Hematopoietic multipotent progenitor cell (in vitro differentiated cells): ENCODE measurements around the gene OBP2B. TPM values are rescaled to one million over a fixed set of nuclear protein-coding genes. Genes with fewer than 3 reads are reported as not detected.
"Not testable (repeated sequence)": the region's sequence is repeated elsewhere in the genome, so short reads cannot be mapped to it uniquely, and the experiment has no call there.

Experiments used
- DNase-seq, 3 donors: peaks; one replicate each; pipeline ENCODE4 v3.0.0-alpha.2; 2011 to 2015; ENCODE audit warnings: low read depth in 2 of 3, low spot score in 2 of 3
- total RNA-seq: library from RNA; depleted of rRNA; stranded (reverse); fragments of >200 nt; gene quantifications from one replicate; pipeline ENCODE4 v1.2.3, GENCODE V29; 2012

The OBP2B gene
- total RNA-seq, 1 donor, result not detected

DNA sequence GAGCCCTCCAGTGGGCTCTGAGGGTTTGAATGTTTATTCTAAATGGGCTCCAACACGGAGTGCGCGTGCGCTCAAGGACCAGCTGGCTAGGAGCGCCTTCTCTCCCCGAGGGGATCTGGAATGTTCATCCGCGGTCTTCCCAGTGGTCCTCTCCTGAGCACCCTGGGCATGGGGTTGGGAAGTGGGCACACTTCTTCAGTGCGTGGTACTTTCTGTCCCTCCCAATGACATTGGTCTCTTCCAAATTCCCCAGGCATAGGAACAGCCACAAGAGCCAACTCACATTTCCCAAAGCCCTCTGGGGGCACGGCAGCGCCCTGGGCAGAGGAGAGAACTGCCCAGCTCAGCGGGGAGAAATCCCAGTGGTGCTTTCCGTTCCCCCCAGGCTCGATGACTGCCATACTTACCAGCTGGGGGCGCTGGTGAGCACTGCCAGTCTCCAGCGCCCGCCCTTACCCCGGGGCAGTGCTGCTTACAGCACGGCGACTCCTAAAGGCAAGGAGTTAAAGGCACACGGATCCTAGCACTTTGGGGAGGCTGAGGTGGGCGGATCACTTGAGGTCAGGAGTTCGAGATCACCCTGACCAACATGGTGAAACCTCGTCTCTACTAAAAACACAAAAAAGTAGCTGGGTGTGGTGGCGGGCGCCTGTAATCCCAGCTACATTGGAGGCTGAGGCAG, 29.9 kb upstream of the OBP2B start:
- peak; percentile 42 to 90 (median 89) for DNase-seq

DNA sequence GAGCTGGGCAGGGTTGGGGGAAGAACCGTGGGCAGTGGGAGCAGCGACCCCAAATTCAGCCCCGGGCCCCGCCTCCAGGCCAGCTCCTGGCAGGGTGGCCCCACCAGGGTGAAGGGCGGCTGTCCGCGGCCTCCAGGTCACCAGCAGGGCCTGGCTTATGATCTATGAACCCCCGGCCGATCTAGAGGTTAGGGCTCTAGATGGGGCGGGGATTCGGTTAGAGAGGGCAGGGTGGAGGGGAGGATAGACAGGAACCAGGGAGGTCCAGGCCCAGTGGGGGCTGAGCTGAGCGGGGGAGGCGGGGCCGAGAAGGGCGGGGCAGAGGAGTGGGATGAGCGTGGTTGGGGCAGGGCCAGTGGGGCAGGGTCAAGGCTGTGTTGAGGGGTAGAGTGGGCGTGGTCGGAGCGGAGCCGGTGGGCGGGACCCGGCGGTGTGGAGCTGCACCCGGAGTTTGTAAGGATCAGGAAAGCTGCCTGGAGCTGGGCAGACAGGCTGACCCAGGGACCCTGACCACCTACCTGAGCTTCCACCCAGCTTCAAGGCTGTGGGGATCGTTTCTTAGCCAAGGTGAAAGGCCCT, 29.3 kb upstream of the OBP2B start:
- DNase-seq, result peak in 2 of 3 donors; percentile 91 to 92

DNA sequence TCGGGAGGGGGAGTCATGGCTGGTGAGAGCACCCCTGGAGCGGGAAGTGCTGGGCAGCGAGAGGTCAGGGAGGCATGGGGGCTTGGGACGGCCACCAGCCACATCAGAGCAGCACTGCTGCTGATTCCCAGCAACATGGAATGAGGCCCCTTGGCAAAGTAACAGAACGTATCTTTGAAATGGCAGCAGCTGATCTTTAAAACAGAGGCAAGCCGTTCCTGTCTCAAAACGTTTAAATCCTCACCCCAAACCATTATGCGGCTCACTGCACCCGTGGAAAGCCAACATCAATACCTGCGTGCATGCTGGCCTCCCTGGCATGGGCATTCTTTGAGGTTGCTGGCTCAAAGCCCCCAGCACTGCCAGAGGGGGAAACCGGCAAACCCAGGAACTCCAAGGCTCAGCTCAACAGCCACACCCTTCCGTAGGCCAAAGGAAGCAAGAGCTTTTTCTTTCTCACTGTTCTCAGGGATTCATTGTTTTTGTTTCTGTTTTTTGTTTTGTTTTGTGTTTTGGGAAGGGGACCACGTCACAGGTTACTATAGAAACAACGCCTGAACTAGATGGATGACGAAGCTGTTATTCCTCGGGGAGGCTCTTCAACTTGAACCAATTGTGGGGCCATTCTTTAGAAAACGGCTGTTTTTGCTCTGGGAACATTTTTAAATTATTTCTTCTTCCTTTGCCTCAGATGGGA, 28.1 kb upstream of the OBP2B start:
- DNase-seq, result no peak

DNA sequence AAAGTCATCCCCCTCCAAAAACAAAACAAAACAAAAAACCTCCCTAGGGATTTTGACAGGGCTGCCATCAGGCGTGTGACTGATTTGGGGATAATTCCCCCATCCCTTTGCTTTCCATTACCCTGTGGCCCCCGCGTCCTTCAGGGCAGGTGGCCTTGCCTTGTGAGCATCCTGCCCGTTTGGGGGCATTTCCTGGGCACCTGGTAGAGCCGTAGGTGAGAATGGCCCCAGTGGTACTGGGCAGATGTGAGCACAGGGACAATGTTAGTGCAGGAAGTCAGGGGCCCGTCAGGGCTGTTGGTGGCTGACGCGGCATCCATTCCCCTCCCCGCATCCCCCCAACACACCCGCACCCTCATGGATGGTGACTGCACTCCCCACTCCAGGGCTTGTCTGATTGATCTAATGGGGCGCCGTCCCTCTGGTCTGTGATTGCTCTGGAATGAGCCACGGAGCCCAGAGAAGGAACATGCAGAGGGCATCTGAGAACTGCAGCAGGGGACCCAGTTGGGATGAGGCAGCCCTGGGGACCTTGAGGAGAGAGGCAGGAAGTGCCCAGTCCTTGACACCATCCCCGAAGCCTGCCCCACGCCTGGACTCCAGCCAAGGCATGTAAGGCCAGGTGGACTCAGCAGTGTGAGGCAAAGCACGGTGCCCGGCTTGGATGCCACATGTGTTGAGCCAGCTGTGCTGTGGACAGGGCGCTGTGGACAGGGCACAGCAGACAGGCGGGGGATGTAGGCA, 27.4 kb upstream of the OBP2B start:
- not testable (repeated sequence) for DNase-seq

DNA sequence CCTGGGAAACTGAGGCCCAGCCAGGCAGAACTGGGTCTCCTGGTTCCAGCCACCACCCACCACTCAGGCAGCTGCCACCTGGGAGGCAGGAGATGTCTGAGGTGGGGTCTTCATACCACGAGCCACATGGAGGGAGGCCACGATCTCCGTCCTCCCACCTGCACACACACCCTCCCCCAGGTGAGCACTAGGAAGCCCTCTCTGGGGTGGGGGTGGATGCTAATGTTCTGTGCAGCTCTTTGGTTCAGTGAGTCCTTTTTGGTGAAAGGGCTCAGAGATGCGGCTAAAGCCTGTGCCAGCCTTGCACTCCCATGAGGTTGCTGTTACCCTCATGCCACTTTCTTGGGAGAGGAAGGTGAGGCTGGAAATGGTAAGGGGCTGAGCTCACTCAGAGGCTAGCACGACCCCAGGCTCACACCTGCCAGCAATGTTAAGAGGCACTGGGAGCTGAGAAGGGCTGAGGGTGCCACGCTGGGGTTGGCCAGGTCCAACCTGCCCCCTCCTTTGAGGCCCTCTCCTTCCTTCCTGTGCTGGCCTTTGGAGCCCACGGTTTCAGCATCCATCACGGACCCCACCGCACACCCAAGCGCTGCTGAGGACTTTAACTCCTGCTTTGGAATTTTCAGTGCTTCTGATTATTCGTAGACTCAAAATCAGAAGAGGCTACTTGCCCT, 26.6 kb upstream of the OBP2B start:
- DNase-seq, result no peak

DNA sequence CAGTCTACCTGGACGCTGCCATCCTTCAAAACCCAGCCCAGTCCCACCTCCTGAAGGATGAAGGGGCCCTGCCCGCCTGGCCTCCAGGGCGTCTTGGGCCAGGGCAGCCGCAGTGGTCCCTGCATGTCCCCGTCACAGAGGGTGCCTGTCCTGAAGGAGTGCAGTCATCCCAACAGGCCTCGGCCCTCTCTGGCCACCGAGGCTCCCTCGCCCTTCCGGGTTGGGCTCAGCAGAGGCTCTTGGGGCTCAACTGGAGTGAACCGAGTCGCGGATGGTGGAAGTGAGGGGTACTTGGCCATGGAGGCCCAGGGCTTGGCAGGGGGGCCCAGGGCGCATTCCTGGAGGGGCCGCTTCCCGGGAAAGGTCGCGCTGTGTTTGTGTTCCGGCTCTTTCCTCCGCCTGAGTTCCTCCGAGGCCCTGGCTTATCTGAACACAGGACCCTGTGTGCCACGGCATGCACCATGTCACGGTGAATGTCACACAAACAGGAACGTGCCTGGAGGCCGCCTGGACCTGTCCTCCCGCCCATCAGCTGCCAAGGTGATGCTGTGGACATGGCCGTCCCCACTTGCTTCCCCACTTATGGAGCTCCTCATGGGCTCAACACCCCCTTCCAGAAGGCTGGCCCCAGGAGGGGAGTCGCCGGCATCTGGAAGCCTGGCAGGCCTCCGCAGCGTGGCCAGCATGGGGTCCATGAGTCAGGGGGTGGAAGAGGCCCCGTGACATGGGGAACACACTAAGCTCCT, 25.7 kb upstream of the OBP2B start:
- no peak for DNase-seq

DNA sequence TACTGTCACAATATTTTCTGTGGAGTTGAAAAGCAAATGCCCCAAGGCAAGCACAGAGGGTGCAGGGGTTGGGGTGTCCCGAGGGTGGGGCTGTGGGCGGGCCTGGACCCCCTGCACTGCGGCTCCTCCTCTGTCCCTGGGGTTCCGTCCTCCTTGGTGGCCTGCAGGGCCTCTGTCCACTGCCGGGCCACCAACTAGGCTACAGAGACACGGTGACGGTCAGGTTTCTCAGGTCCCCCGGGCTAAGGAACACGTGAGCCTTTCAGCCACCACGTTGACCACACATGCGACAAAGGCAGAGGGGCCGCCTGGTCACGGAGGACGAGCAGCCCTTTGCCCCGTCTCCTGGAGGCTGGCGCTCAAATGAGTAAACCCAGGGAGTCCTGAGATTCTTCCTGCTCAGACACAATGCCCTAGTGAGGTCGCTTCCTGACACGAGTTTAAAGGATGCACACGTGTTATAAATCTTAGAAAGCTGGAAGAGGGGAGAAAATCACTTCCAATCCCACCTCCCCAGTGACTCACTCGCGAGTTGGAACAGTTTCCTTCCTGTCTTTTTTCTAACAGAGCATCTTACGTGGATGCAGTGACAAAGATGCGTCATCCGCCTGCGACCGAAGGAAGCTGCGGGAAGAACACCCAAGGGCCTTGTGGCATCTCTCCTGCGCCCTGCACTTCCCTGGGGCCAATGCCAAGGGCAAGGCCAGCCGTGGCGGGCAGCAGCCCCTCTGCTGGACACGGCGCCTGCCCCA, 24.8 kb upstream of the OBP2B start:
- DNase-seq, result no peak

DNA sequence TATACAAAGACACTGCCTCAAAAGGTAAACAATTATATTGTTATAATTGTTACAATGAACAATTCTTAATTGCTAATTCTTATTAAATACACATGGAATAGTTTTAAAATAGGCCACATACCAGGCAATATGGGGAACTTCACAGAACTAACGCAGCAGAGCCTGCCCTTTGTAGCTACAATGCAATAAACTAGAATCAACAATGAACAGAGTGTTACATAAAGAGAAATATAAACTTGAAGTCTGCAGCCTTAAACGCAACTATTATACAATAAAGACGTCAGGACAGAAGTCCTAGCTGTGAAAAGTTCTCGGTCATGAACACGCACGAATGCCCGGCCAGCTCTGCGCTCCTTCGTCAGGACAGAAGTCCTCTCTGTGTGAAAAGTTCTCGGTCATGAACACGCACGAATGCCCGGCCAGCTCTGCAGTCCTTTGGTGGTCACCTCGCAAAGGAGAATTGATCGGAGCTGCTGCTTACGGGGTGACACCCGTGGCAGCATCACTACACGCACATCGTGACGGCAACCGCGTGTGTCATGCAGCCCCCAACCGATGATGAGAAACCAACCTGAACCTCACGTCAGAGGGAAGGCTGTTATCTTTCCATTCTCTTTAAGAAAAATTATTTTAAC, 23.0 kb upstream of the OBP2B start:
- DNase-seq, result not testable (repeated sequence)

DNA sequence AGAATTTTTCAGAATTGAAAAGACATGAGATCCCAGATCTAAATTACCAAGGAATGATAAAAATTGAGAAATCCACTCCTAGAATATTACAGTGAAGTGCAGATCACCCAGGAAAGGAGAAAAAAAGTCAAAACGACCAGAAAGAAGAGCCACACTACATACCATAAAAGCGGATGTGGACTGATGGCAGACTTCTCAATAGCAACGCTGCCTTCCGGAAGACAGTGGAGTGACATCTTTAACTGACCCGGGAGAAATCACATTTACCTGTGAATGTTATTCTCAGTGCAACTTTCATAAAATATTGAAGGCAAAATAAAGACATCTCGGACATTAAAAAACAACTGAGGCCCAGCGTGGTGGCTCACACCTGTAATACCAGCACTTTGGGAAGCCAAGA, 21.5 kb upstream of the OBP2B start:
- DNase-seq, result not testable (repeated sequence)

DNA sequence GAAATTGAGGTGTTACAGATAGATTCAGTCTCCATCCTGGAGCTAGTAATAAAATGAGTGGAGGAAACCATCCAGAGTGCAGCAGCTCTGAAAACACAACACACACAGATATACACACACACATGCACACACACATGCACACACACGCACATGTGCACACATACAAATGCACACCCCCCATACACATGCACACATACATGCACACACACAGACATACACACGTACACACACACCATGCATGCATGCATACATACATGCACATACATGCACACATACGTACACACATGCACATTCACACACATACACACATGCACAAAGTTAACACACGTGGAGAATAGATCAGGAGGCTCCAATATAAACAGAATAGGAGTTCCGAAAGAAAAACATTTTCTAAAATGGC, 21.0 kb upstream of the OBP2B start:
- no peak for DNase-seq

DNA sequence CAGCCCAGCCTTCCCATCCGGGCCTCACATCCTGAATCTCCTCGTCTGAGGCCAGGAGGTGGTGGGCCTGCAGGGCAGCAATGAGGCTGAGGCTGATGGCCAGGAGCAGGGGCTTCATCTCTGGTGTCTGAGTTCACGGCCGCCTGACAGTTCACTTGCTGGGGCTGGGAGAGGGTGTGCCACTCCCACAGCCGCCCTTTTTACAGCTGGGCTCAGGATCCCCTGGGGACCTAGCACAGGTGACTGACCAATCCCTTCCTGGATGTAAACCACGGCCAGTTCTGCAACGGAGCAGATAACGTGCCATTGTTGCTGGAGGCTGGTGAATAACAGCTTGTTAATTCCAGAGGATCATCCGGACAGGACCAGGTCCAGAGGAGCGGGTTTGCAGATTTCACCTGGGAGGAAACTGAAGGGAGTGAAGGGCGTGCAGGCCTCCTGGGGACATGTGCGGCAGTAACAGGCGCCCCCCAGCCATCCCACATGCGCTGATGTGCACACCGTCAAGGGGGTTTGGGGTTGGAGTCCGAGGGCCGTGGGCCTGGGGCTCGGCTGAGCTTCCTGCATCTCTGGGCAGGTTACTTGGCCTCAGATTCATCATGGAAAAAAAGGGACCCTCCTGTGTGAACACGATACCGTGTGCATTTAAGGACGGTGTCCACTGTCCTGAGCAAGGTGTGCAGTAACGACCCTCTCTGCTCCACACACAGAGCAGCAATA, 19.6 kb upstream of the OBP2B start:
- DNase-seq, result not testable (repeated sequence)

DNA sequence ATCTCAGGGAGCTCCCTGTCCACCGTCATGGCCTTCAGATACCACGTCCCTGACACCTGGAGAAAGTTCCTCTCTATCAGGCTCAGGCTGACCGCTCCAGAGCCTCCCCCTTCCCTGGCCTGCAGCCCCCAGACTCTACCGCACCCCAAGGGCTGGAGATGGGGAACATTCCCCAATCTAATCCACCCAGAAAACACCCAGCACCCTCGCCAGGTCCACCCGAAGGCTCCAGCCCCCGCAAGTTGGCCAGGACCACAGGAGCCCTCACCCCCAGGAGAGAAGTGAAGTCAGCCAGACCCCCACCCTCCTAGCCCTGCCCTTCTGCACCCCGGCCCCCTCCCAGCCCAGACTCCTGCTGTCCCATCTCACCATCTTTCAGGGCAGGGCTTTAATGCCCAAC, 18.9 kb upstream of the OBP2B start:
- not testable (repeated sequence) for DNase-seq

DNA sequence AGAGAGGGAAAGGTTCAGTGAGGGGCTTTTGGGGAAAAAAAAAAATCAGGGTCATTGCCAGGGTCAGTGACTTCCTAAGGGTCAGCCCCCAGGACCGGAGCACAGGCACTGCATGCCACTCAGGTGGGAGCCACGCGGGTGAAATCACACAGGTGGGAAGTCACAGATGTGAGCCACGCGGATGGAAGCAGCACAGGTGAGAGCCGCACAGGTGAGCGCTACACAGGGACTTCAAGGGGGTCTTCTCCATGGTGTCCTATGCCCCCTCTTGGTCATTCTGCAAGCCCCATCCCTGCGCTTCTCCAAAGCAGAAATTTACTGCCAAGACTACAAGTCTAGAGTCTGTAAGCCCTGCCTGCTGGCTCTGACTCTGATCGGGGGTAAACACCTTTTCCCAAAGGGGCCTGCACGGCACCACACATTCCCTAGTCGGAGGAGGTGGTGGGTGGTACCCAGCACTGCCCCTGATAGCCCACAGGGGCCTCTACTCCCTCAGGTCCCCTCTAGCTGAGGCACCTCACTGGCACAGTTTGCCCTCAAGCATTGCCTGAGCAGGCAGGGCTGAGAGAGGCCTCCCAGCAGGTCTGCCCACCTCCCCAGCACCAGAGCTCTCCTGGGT, 18.3 kb upstream of the OBP2B start:
- DNase-seq, result no peak

DNA sequence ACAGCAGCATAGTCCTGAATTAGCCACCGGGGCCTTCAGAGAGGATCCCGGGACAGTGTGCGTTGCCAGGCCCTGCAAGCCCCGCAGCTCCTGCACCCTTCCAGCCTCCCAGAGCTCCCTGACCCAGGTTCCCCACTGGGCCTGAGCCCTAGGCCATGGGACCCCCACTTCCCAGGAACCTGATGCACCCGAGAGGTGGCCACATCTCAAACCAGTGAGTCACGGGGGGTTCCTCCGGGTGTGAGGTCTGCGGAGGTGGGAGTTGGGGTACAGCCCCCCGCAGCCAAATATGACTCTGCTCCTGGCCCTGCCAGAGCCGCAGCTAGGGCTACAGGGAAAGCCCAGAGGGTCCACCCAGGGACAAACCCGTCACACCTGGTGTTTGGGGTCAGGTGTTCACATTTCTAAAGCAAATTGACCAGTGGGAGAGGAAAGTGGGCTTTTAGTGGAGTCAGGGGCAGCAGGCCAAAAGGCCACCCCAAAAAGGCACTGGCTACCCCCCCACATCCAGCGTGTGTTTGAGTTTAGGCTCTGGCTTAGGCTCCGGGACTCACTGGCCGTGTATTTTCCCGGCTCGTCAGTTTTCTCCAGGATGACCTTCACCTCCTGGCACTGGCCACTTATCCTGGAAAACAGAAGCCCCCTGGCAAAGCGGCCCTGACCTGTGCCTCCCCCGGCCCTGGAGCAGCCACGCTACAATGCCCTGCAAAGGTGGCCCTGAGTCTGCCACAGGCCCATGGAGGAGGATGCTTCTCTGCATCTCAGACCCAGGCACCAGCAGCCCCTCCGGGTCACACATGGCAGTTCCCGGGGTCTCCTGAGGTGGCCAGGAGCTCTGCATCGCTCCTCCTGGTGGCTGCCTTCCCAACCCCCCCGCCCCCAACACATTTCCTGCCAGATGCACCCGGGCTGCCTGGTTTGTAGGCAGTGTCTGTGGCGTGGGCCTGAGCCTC, 17.4 kb upstream of the OBP2B start:
- no peak for DNase-seq

DNA sequence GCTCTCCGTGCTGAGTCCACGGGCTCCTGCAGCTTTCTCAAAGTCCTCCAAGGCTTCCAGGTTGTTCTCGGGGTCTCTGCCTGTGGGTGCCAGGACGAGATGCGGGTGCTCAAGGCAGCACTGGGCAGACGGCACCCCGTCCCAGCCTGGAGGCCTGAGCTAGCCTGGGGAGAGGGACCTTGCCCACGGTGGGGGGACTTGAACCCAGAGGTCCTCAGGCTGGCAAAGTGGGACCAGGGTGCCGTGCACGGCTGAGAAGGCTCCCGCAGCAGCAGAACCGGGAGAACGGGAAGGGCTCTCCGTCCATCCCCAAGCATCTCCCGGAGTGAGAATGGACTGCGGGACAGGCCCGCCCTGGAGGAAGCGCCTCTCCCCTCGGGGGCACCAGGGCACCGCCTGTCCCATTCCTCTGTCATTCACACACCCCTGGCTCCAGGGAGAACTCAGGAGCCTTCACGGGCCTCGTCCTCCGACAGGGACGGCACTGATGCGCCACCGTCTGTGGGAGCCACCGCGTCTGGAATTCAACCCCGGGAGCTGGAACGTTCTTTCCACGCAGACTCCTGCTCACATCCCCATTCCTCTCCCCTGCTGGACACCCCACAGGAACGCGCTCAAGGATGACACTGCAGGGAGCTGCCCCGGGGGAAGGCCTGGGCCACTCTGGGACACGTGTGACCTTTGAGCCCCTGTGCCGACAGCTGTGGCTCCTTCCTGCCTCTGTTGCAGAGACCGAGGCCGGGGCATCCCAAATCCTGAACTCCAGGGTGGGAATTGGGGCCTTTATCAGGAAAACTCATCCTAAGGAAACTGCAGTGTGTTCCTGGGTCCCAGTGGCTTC, 16.3 kb upstream of the OBP2B start:
- no peak for DNase-seq

DNA sequence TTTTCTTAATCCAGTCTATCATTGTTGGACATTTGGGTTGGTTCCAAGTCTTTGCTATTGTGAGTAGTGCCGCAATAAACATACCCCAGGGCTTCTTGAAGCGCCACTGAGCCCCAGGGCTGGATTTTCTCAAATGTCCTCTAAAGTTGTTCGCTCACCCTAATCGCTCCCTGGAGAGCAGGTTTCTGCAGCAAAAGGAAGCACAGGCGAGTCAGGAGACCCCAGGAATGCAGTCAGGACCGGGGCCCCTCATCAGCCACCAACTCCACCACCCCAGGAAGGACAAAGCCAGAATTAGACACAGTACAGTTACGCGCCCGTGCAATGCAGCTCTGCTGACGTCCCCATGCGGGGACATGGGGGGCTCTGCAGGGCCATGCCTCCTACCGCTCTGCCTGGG, 15.7 kb upstream of the OBP2B start:
- DNase-seq, result no peak
